Fibroblast of lung (primary cell): ENCODE measurements around the gene DHX35. TPM values are rescaled to one million over a fixed set of nuclear protein-coding genes. Genes with fewer than 3 reads are reported as not detected.

Experiments used
- DNase-seq, 2 donors: peaks; one replicate each; pipeline versions ENCODE4 v3.0.0 to v3.0.0-alpha.2; 2010; ENCODE audit warnings: low read depth in 2 of 2
- H2AFZ ChIP-seq: 2 replicates; pipeline ENCODE4 v1.5.1; 2012; ENCODE audit warnings: low read length, control low read depth, inconsistent platforms
- H3K27ac ChIP-seq: 2 replicates; pipeline ENCODE4 v1.5.1; 2011; ENCODE audit warnings: low read length, control low read depth; ENCODE audit not compliant: insufficient read depth
- H3K27me3 ChIP-seq: 2 replicates; pipeline ENCODE4 v1.5.1; 2011; ENCODE audit warnings: mild to moderate bottlenecking, low read length; ENCODE audit not compliant: control insufficient read depth, insufficient read depth
- H3K36me3 ChIP-seq: 2 replicates; pipeline ENCODE4 v1.5.1; 2011; ENCODE audit warnings: low read length; ENCODE audit not compliant: control insufficient read depth, insufficient read depth
- H3K4me1 ChIP-seq: 2 replicates; pipeline ENCODE4 v1.5.1; 2011; ENCODE audit warnings: low read length; ENCODE audit not compliant: control insufficient read depth, insufficient read depth; ENCODE audit errors: extremely low read depth
- H3K4me2 ChIP-seq: 2 replicates; pipeline ENCODE4 v1.5.1; 2011; ENCODE audit warnings: low read length, control low read depth; ENCODE audit not compliant: insufficient read depth; ENCODE audit errors: extremely low read depth
- H3K4me3 ChIP-seq, 4 experiments: fragments of 200-600 bp in 1 of 4; sonication (generic) in 1 of 4; replicated peaks in 1 of 4; 2 replicates each; pipeline ENCODE4 v1.5.1; 2011 to 2016; ENCODE audit warnings: low read length in 4 of 4, low read depth in 3 of 4, mild to moderate bottlenecking in 3 of 4, control low read depth in 2 of 4, inconsistent platforms in 1 of 4, mixed read lengths in 1 of 4; ENCODE audit not compliant: insufficient read depth in 1 of 4; ENCODE audit errors: control extremely low read depth in 1 of 4
- H3K79me2 ChIP-seq: 2 replicates; pipeline ENCODE4 v1.5.1; 2012; ENCODE audit warnings: mild to moderate bottlenecking, low read length, inconsistent platforms; ENCODE audit not compliant: control insufficient read depth, insufficient read depth
- H3K9ac ChIP-seq: 2 replicates; pipeline ENCODE4 v1.5.1; 2011; ENCODE audit warnings: mild to moderate bottlenecking, low read length, control low read depth; ENCODE audit not compliant: insufficient read depth
- H3K9me3 ChIP-seq: 2 replicates; pipeline ENCODE4 v1.5.1; 2012; ENCODE audit warnings: low read depth, low read length; ENCODE audit not compliant: control insufficient read depth, insufficient read depth
- H4K20me1 ChIP-seq: 2 replicates; pipeline ENCODE4 v1.5.1; 2011; ENCODE audit warnings: low read length; ENCODE audit not compliant: control insufficient read depth, insufficient read depth; ENCODE audit errors: extremely low read depth
- EZH2 ChIP-seq: IDR thresholded peaks from 2 replicates; pipeline ENCODE4 v1.5.1; 2012; ENCODE audit warnings: low read length, control low read depth, mild to moderate bottlenecking; ENCODE audit errors: missing control alignments
- polyA plus RNA-seq, 2 donors: library from polyadenylated mRNA; depleted of rRNA in 1 of 2; stranded (reverse) in 1 of 2; unstranded in 1 of 2; fragments of >200 nt; gene quantifications; 2 replicates each; pipeline ENCODE4 v1.2.1, GENCODE V29; 2011 to 2012; ENCODE audit warnings: missing spikeins in 1 of 2
- total RNA-seq: library from RNA; depleted of rRNA; stranded (reverse); fragments of >200 nt; gene quantifications from 2 replicates; pipeline ENCODE4 v1.2.1, GENCODE V29; 2014
- TF ChIP-seq, protein P1 (sequence below), 2 donors: IDR thresholded peaks in 1 of 2; conservative IDR thresholded peaks in 1 of 2; 1 replicate in 1 of 2; 2 replicates in 1 of 2; pipeline ENCODE4 v1.5.1; 2011 to 2012; ENCODE audit warnings: low read length in 2 of 2, control low read depth in 1 of 2, inconsistent platforms in 1 of 2, low read depth in 1 of 2, mild to moderate bottlenecking in 1 of 2

DHX35 gene
- total and polyA plus RNA-seq, 2 donors (not counting 1 experiment from before 2014, with no cell fraction given) = 11.4 to 12.1 TPM

DNA sequence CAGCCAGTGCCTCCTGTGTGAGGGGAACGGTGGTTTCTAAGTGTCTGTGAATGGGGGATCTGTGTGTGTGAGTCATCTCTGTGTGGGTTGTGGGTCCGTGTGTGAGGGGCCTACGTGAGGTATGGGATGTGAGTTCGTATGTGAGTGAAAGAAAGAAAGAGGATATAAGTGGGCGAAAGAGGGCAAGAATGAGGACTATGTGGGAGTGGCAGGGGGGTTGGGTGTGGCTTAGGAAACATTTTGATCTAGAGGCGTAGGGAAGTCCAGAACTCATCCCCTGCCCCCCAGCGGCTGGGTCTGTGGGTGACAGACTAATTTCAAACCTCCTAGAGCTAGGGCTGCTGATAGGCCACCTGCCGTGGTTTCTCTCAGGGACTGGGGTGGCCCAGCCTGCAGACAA lies 35.5 kb downstream of the DHX35 start:
- peak in 1 of 2 donors; percentile 64 for DNase-seq
- no peak for TF ChIP-seq EZH2
- TF ChIP-seq, protein P1, sequence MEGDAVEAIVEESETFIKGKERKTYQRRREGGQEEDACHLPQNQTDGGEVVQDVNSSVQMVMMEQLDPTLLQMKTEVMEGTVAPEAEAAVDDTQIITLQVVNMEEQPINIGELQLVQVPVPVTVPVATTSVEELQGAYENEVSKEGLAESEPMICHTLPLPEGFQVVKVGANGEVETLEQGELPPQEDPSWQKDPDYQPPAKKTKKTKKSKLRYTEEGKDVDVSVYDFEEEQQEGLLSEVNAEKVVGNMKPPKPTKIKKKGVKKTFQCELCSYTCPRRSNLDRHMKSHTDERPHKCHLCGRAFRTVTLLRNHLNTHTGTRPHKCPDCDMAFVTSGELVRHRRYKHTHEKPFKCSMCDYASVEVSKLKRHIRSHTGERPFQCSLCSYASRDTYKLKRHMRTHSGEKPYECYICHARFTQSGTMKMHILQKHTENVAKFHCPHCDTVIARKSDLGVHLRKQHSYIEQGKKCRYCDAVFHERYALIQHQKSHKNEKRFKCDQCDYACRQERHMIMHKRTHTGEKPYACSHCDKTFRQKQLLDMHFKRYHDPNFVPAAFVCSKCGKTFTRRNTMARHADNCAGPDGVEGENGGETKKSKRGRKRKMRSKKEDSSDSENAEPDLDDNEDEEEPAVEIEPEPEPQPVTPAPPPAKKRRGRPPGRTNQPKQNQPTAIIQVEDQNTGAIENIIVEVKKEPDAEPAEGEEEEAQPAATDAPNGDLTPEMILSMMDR (conservative IDR thresholded peaks at IDR 0.05 in 1 of 2, IDR thresholded peaks at IDR 0.05 in 1 of 2; ENCODE audit: low read depth in 1 of 2, low read length in 2 of 2) = no peak
- Histone ChIP-seq H3K4me3 (no peak overlapping the region), H3K9me3 (no peaks in the 10 kb centered on the region), H2AFZ (no peak overlapping the region), H3K27me3 (no peaks in the 10 kb centered on the region), H3K36me3 (peaks cover 7% of the 10 kb centered on the region), H3K27ac (no peak overlapping the region), H3K9ac (no peak overlapping the region), H3K4me1 (no peaks in the 10 kb centered on the region), H4K20me1 (no peaks in the 10 kb centered on the region), H3K79me2 (no peaks in the 10 kb centered on the region), H3K4me2 (no peak overlapping the region)

DNA sequence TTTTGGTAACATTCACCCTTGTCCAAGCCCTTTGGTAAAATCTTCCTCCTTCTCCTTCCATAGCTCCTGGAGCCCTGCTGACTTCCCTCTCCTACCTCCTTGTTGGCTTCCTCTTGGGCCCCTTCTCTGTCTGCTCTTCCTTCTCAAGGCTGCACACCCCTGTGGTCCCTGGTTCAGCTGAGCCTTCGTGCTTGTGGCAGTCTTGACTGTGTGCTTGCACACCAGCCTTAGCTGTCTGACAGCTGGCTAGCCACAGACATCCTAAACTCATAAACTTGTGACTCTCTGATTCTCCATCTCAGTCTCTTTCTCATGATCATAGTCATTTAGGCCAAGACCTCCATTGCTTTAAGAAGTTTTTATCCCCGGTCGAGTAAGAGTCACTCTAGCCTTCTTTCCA lies 37.1 kb downstream of the DHX35 start:
- peaks cover 10% of the 10 kb centered on the region for H3K36me3 ChIP-seq
- no peak for TF ChIP-seq EZH2
- TF ChIP-seq, protein P1 (conservative IDR thresholded peaks at IDR 0.05 in 1 of 2, IDR thresholded peaks at IDR 0.05 in 1 of 2; ENCODE audit: low read depth in 1 of 2, low read length in 2 of 2) = no peak
- H3K4me3 ChIP-seq = no peak overlapping the region
- H2AFZ ChIP-seq = no peak overlapping the region
- H3K9me3 ChIP-seq = no peaks in the 10 kb centered on the region
- no peaks in the 10 kb centered on the region for H3K79me2 ChIP-seq
- no peaks in the 10 kb centered on the region for H4K20me1 ChIP-seq
- H3K4me1 ChIP-seq = no peaks in the 10 kb centered on the region
- H3K9ac ChIP-seq = no peak overlapping the region
- no peak for DNase-seq
- H3K4me2 ChIP-seq = no peak overlapping the region
- H3K27me3 ChIP-seq = no peaks in the 10 kb centered on the region
- no peak overlapping the region for H3K27ac ChIP-seq

DNA sequence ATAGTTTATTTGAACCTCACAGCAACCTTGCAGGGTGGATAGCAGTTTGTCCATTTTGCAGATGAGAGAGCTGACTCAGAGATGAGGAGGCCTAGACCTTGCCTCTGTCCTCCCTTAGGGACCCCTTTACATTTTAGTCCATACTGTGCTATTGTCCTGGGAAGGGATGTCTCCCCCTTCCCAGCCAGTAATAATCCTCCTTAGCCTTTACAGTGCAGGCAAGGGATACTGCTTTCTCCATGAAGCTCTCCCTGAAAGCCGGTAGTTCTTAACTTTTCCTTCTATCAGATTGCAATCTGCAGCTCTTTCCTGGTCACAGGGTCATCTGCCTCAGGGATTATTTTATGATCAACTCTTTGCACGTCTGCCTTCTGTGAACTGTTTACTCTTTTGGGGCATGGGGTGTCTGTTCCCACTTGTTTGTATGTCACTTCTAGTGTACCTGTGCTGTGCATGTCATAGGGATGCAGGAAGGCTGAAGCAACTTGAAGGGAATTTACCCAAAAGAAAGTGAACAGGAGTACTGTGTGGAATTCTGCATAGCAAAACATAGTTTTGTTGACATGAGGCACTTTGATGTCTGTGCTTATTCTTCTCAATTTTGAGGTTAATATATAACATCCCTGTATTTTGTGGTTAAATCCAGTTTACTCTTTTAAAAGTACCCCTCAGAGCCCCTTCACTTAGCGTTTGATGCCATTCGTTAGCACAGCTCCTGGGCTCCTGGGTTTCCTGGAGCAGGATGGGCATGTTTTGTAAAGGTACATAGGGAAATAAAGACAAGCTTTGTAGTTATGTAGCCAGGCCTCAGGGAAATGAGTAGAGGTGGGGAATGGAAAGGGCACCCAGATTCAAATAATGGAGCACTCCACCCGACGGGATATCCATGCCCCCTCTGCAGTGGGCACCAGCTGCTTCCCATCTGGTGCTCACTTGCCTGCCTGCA lies 38.1 kb downstream of the DHX35 start:
- H3K4me3 ChIP-seq = no peak overlapping the region
- TF ChIP-seq, protein P1 (conservative IDR thresholded peaks at IDR 0.05 in 1 of 2, IDR thresholded peaks at IDR 0.05 in 1 of 2; ENCODE audit: low read depth in 1 of 2, low read length in 2 of 2) = no peak
- no peak for TF ChIP-seq EZH2
- DNase-seq = no peak
- no peak overlapping the region for H3K27ac ChIP-seq
- H3K36me3 ChIP-seq = peaks cover 10% of the 10 kb centered on the region
- no peak overlapping the region for H3K4me2 ChIP-seq
- H3K9ac ChIP-seq = no peak overlapping the region
- H3K4me1 ChIP-seq = no peaks in the 10 kb centered on the region
- no peaks in the 10 kb centered on the region for H4K20me1 ChIP-seq
- no peaks in the 10 kb centered on the region for H3K79me2 ChIP-seq
- H2AFZ ChIP-seq = no peak overlapping the region
- H3K9me3 ChIP-seq = no peaks in the 10 kb centered on the region
- H3K27me3 ChIP-seq = no peaks in the 10 kb centered on the region
